Lower leg skin (tissue), 3 donors: ENCODE measurements around the gene KLHL14.

Source experiments
- POLR2A ChIP-seq, 2 donors: fragments of 450-650 bp; IDR thresholded peaks; one replicate each; pipeline ENCODE4 v1.6.1; 2016 to 2017; ENCODE audit warnings: antibody characterized with exemption in 2 of 2, mild to moderate bottlenecking in 1 of 2, moderate library complexity in 1 of 2
- TF ChIP-seq, protein P1 (sequence below), 3 donors: fragments of 450-650 bp; IDR thresholded peaks; one replicate each; pipeline ENCODE4 v1.5.1; 2016; ENCODE audit warnings: antibody characterized with exemption in 3 of 3, mild to moderate bottlenecking in 3 of 3, moderate library complexity in 2 of 3

DNA sequence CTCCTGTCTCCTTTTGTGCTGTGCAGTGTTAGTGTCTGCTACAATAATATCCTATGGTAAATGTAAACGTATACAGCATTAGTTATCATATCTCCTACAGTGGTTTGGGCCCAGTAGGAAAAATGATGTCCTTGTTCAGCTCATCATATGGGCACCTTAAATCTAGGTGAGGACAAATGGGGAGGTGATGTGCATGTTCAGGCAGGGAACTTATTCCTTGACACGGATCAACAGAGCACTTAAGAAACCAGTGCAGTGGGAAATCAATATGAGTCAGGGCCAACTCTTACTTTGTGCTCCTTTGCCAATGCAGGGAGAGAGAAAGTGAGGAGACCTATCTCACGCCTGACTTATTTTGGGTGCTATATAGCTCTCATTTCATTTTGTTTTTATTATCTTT is 76.4 kb downstream of the KLHL14 start:
- TF ChIP-seq POLR2A (IDR thresholded peaks at IDR 0.05): no peak
- TF ChIP-seq, protein P1, sequence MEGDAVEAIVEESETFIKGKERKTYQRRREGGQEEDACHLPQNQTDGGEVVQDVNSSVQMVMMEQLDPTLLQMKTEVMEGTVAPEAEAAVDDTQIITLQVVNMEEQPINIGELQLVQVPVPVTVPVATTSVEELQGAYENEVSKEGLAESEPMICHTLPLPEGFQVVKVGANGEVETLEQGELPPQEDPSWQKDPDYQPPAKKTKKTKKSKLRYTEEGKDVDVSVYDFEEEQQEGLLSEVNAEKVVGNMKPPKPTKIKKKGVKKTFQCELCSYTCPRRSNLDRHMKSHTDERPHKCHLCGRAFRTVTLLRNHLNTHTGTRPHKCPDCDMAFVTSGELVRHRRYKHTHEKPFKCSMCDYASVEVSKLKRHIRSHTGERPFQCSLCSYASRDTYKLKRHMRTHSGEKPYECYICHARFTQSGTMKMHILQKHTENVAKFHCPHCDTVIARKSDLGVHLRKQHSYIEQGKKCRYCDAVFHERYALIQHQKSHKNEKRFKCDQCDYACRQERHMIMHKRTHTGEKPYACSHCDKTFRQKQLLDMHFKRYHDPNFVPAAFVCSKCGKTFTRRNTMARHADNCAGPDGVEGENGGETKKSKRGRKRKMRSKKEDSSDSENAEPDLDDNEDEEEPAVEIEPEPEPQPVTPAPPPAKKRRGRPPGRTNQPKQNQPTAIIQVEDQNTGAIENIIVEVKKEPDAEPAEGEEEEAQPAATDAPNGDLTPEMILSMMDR (IDR thresholded peaks at IDR 0.05): no peak
